ENCODE data around the gene SCART1.
"Not testable (repeated sequence)": the region's sequence is repeated elsewhere in the genome, so short reads cannot be mapped to it uniquely, and the experiment has no call there.

- TF ChIP-seq, protein P1, sequence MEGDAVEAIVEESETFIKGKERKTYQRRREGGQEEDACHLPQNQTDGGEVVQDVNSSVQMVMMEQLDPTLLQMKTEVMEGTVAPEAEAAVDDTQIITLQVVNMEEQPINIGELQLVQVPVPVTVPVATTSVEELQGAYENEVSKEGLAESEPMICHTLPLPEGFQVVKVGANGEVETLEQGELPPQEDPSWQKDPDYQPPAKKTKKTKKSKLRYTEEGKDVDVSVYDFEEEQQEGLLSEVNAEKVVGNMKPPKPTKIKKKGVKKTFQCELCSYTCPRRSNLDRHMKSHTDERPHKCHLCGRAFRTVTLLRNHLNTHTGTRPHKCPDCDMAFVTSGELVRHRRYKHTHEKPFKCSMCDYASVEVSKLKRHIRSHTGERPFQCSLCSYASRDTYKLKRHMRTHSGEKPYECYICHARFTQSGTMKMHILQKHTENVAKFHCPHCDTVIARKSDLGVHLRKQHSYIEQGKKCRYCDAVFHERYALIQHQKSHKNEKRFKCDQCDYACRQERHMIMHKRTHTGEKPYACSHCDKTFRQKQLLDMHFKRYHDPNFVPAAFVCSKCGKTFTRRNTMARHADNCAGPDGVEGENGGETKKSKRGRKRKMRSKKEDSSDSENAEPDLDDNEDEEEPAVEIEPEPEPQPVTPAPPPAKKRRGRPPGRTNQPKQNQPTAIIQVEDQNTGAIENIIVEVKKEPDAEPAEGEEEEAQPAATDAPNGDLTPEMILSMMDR (IDR thresholded peaks at IDR 0.05; ENCODE audit: low read depth, low read length, poor library complexity, severe bottlenecking) = not testable (repeated sequence)
- not testable (repeated sequence) for TF ChIP-seq EZH2phosphoT487 (IDR thresholded peaks at IDR 0.05; ENCODE audit: borderline replicate concordance, low read length)
These were observed 47.2 kb downstream of the SCART1 start for GRCh38 chr10:133500897-133501296.
